ENCODE results near the gene GOLGA7B. TPM values are rescaled to one million over a fixed set of nuclear protein-coding genes. Genes with fewer than 3 reads are reported as not detected.

The GOLGA7B gene
- polyA plus RNA-seq, 1 of the 3 experiments (the other 2 are of a cell fraction), result 0.03 TPM

- Histone ChIP-seq H3K4me3 (ENCODE audit: low read depth in 2 of 2, low read length in 1 of 2) (no peak overlapping the region), H3K9ac (no peak overlapping the region), H2AFZ (ENCODE audit: low read depth) (no peak overlapping the region), H3K79me2 (ENCODE audit: insufficient read depth) (no peaks in the 10 kb centered on the region), H4K20me1 (ENCODE audit: insufficient read depth) (no peaks in the 10 kb centered on the region), H3K36me3 (replicated peaks in 1 of 2; ENCODE audit: control insufficient read depth in 1 of 2, insufficient read depth in 2 of 2, low read length in 1 of 2) (no peaks in the 10 kb centered on the region), H3K4me2 (no peak overlapping the region), H3K9me3 (no peaks in the 10 kb centered on the region), H3K27me3 (ENCODE audit: insufficient read depth) (peaks cover 15% of the 10 kb centered on the region; the same call in 1 of the 2 replicates), H3K9me2 (no peaks in the 10 kb centered on the region), H3K27ac (ENCODE audit: low read depth in 2 of 2, low read length in 1 of 2) (no peak overlapping the region), H3K4me1 (ENCODE audit: control insufficient read depth in 1 of 2, insufficient read depth in 2 of 2, low read depth in 1 of 2, low read length in 1 of 2) (no peaks in the 10 kb centered on the region; a peak in 1 of 4 replicates), H3F3A (replicated peaks; ENCODE audit: insufficient read depth) (no peaks in the 10 kb centered on the region)
- DNase-seq, result no peak
- WGBS (ENCODE audit: low lambda C conversion rate), result 73% methylated on average over 9 of the region's 13 CpGs
- ChIA-PET CTCF (interaction anchor here (0.9 to 2.2 kb wide), 5 partner anchors 9 to 150 kb away, joined by 3 to 5 read pairs (median 4); no protein-coding TSS in a partner anchor), POLR2A (no interaction called here)
- TF ChIP-seq RXRA (IDR thresholded peaks at IDR 0.05; ENCODE audit: borderline replicate concordance, low read depth) (no peak), FOXM1 (IDR thresholded peaks at IDR 0.05; ENCODE audit: low read depth) (no peak), REST (IDR thresholded peaks at IDR 0.05; ENCODE audit: low read depth, low read length) (no peak), CHD2 (IDR thresholded peaks at IDR 0.05; ENCODE audit: low read length, partially characterized antibody) (no peak), MAX (IDR thresholded peaks at IDR 0.05; ENCODE audit: low read depth) (no peak), MXI1 (IDR thresholded peaks at IDR 0.05; ENCODE audit: low read depth, low read length) (no peak), USF1 (IDR thresholded peaks at IDR 0.05; ENCODE audit: borderline replicate concordance, low read depth) (no peak), TAF1 (IDR thresholded peaks at IDR 0.05; ENCODE audit: borderline replicate concordance, low read depth, low read length) (no peak), YY1 (IDR thresholded peaks at IDR 0.05; ENCODE audit: low read depth) (no peak)
These were observed 45.4 kb downstream of the GOLGA7B start for GRCh38 chr10:97895084-97895483.

- no peaks in the 10 kb centered on the region for H3F3A ChIP-seq (replicated peaks; ENCODE audit: insufficient read depth)
- H3K9me2 ChIP-seq, result no peaks in the 10 kb centered on the region
- no peak overlapping the region for H2AFZ ChIP-seq (ENCODE audit: low read depth)
- H3K9ac ChIP-seq, result no peak overlapping the region
- H3K4me2 ChIP-seq, result no peak overlapping the region
- H4K20me1 ChIP-seq (ENCODE audit: insufficient read depth), result no peaks in the 10 kb centered on the region
- ChIA-PET CTCF (no interaction called here), POLR2A (no interaction called here)
- H3K9me3 ChIP-seq, result no peaks in the 10 kb centered on the region
- 67% methylated on average over 7 of the region's 9 CpGs for WGBS (ENCODE audit: low lambda C conversion rate)
- H3K27me3 ChIP-seq (ENCODE audit: insufficient read depth), result peaks cover 15% of the 10 kb centered on the region; the same call in 1 of the 2 replicates
- DNase-seq, result no peak
- H3K79me2 ChIP-seq (ENCODE audit: insufficient read depth), result no peaks in the 10 kb centered on the region
- H3K4me1 ChIP-seq (ENCODE audit: control insufficient read depth in 1 of 2, insufficient read depth in 2 of 2, low read depth in 1 of 2, low read length in 1 of 2), result no peaks in the 10 kb centered on the region; a peak in 1 of 4 replicates
- no peak overlapping the region for H3K27ac ChIP-seq (ENCODE audit: low read depth in 2 of 2, low read length in 1 of 2)
- H3K36me3 ChIP-seq (replicated peaks in 1 of 2; ENCODE audit: control insufficient read depth in 1 of 2, insufficient read depth in 2 of 2, low read length in 1 of 2), result no peaks in the 10 kb centered on the region
- H3K4me3 ChIP-seq (ENCODE audit: low read depth in 2 of 2, low read length in 1 of 2), result no peak overlapping the region
- no peak for TF ChIP-seq CTCF (IDR thresholded peaks at IDR 0.05)
- TF ChIP-seq USF1 (IDR thresholded peaks at IDR 0.05; ENCODE audit: borderline replicate concordance, low read depth), result no peak
- no peak for TF ChIP-seq CHD2 (IDR thresholded peaks at IDR 0.05; ENCODE audit: low read length, partially characterized antibody)
- TF ChIP-seq FOSL2 (IDR thresholded peaks at IDR 0.05; ENCODE audit: borderline replicate concordance, low read depth), result no peak
- no peak for TF ChIP-seq TCF12 (IDR thresholded peaks at IDR 0.05)
- TF ChIP-seq SIN3A (IDR thresholded peaks at IDR 0.05; ENCODE audit: borderline replicate concordance, low read depth, low read length), result no peak
- no peak for TF ChIP-seq JUND (IDR thresholded peaks at IDR 0.05)
- TF ChIP-seq RCOR1 (IDR thresholded peaks at IDR 0.05; ENCODE audit: low read length), result no peak
- TF ChIP-seq IRF3 (IDR thresholded peaks at IDR 0.05; ENCODE audit: low read depth, low read length), result no peak
- TF ChIP-seq YY1 (IDR thresholded peaks at IDR 0.05; ENCODE audit: low read depth), result no peak
- TF ChIP-seq TAF1 (IDR thresholded peaks at IDR 0.05; ENCODE audit: borderline replicate concordance, low read depth, low read length), result no peak
- no peak for TF ChIP-seq MEF2A (IDR thresholded peaks at IDR 0.05; ENCODE audit: borderline replicate concordance, low read depth)
These were observed 46.3 kb downstream of the GOLGA7B start for GRCh38 chr10:97895915-97896314.

Measured in SK-N-SH (cell line).